DMS 273 (cell line): ENCODE data around the gene CAPG.
"Not testable (repeated sequence)": the region's sequence is repeated elsewhere in the genome, so short reads cannot be mapped to it uniquely, and the experiment has no call there.

ENCODE experiments used
- DNase-seq: peaks from one replicate; lab custom pipeline; 2025; ENCODE audit not compliant: unreplicated experiment; lab: John Stamatoyannopoulos, UW

CAPG gene, protein sequence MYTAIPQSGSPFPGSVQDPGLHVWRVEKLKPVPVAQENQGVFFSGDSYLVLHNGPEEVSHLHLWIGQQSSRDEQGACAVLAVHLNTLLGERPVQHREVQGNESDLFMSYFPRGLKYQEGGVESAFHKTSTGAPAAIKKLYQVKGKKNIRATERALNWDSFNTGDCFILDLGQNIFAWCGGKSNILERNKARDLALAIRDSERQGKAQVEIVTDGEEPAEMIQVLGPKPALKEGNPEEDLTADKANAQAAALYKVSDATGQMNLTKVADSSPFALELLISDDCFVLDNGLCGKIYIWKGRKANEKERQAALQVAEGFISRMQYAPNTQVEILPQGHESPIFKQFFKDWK

DNA sequence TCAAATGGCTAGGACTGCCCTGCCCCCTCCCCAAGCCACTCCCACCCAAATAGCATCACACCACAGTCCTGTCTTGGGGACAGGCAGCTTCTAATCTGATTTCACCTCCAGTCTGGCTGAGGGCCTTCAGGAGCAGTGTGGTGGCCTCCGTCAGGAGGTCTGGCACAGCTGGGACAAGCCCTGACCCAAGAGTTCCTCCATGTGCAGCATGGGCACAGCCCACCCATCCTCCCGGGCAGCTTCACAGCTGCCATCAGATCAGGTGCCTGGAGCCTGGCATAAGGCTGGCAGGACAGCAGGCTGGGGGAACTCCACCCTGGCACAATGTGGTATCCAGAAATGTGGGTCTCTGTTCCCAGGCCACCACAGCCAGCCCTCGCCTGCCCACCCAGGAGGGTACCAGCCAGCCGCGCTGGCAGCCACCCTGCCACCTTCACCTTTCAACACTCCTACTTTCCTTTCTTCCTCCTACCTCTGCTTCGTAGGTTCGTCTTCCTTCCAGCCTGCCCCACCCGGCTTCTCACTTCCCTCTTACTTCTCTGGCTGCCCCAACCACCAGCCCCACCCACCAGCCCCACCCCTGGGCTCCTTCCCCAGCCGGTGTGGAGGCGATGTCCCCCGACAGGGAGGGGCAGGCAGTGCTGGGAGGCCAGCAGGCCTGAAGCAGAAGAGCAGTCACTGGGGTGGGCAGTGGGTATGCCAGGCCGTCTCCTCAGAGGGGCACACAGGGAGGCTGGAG is at the start of gene CAPG:
Gene CAPG, minus strand, starts transcription at position 522 of the 739 bp plus-strand sequence. CDS start 8,221 bp downstream, outside the sequence.
- DNase-seq, result peak; percentile 23

DNA sequence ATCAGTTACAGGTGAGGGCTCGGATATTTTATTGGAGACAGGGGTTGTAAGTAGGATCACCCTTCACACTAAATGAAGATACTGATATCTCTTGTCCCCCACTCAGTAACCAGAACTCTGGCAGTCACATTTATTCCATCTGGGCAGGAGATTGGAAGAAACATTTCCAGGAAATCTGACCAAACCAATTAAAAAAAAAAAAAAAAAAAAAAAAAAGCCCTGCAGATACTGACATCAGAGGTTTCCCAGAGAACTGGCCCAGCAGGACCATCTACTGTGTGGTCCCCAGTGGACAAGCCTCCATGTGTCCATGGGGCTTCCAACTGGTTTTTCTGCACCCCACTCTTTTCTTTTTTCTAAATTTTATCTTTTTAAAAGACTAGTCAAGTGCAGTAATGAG is 49.6 kb upstream of the CAPG start:
- DNase-seq, result no peak

DNA sequence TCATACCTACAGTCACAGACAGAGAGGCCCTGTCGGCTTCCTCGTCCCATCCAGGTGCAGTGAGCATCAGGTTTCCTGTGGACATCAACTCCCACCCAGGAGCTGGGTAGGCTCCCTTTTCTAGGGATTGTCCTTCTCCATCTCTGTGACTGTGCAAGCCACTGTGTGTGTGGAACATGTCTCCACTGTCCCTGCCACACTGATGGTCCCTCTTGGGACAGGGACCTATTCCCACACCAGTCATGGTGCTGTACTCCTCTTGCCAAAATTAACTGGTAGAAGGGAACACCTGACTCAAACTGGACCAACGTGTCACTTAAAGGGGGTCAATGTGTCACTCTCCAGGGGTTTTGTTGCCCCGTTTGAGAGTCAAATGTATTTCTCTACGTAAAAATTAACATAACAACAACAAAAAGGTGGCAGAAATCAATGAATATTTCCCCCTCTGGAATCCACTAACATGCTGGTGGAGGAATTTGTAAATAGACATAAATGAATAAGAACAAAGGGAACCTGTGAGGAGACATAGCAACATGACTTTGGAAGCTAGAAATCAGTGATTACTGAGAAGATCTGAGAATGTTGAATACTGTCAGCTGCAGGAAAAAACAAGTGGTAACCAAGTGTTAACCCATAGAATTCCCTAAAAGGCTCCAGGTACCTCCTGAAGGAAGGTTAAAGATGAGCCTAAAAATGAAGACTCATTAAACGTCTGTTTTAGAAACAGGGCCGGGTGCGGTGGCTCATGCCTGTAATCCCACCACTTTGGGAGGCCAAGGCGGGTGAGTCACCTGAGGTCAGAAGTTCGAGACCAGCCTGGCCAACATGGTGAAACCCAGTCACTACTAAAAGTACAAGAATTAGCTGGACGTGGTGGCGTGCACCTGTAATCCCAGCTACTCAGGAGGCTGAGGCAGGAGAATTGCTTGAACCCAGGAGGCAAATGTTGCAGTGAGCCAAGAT is 48.7 kb upstream of the CAPG start:
- DNase-seq, result no peak

DNA sequence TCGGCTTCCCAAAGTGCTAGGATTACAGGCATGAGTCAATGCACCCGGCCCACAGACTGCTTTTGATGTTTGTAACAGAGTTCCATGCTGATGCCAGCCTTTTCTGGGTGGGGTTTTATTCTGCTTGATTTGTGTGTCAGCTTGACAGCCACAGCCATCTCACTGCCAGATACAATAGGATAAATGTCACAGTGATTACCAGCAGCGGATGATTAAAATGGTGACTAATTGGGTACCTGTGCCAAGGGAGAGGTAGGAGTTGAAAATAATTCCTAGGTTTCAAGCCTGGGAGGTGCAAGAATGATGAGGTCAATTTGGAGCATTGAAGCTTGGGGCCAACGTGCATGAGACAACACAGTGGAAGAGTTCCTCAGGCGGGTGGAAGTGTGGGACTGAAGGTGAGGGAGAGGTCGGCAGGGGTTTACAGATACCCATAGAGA is 47.7 kb upstream of the CAPG start:
- DNase-seq, result no peak

DNA sequence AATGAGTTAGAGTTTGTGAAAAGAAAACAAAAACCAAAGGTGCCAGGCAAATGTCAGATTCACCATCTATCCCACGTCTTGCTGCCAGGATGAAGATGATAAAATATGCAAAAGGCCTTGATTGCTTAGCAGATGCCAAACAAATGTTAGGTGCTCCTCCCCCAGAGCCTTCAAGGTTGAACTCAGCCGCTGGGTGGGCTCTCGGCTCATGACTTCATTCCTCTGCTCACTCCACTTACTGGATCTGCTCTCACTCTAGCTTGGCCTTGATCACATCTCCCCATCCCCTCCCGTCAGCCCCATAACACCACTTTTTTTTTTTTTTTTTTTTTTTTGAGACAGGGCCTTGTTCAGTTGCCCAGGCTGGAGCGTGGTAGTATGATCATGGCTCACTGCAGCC is 46.9 kb upstream of the CAPG start:
- DNase-seq, result no peak

DNA sequence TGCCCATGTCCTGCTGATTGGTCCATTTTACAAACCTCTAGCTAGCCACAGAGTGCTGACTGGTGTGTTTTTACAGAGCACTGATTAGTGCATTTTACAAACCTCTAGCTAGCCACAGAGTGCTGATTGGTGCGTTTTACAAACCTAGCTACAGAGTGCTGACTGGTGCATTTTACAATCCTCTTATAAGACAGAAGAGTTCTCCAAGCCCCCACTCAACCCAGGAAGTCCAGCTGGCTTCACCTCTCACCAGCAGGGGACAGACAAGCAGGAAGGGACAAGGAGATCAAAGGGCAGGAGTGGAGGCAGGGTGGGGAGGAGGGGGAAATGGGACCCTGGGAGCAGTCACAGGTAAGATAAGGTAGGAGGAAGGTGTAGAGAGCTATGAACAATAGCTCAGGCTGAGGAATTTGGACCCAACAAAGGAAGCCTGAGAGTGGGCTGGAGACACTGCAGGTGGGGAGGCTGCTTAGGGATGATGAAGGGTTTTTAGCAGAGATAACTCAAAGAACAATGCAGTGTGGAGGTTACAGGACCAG is 45.5 kb upstream of the CAPG start:
- no peak for DNase-seq

DNA sequence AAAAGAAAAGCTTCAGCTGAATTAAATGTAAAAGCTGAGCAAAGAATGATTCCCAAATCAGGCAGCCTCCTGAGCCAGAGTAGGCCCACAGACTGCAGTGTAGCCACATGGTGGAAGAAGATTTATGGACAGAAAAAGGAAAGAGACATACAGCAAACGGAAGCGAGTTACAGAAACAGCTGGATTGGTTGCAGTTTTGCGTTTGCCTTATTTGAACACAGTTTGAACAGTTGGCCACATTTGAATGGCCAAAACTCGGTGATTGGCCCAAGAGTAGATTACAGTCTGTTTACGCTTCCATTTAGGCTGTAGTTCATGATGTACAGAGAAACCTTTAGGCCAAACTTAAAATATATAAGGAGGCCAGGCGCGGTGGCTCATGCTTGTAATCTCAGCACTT is 43.4 kb upstream of the CAPG start:
- no peak for DNase-seq

DNA sequence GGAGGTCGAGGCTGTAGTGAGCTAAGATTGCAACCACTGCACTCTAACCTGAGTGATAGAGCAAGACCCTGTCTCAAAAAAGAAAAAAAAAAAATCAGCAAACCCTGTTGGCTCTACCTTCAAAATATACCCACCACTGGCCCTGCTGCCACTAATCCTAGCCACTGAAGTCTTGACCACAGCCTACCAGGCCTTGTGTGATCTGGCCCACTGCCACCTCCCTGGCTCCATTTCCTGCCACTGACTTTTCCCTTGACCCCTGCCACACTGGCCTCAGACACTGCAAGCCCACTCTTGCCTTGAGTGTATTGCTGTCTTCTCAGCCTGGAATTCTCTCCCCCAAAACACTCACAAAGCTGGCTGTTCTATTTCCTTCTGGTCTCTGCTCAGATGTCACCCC is 42.1 kb upstream of the CAPG start:
- DNase-seq, result no peak

DNA sequence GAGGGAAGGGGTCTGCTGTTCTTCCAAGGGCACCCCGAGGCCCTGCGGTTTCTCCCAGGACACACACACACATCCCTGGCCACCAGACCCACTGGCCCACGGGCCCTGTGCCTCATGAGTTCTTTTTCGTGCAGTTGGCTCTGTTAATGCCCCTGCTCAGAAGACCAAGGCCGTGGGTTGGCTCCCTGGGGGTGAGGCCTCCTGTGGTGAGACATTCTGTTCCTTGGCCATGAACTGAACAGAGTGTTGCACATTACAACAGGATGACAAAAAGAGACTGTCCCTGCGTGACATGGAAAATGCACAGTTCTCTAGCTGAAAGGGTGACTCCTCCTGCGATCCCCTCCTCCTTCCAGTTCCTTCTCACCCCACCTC is 39.0 kb upstream of the CAPG start:
- peak; percentile 44 for DNase-seq

DNA sequence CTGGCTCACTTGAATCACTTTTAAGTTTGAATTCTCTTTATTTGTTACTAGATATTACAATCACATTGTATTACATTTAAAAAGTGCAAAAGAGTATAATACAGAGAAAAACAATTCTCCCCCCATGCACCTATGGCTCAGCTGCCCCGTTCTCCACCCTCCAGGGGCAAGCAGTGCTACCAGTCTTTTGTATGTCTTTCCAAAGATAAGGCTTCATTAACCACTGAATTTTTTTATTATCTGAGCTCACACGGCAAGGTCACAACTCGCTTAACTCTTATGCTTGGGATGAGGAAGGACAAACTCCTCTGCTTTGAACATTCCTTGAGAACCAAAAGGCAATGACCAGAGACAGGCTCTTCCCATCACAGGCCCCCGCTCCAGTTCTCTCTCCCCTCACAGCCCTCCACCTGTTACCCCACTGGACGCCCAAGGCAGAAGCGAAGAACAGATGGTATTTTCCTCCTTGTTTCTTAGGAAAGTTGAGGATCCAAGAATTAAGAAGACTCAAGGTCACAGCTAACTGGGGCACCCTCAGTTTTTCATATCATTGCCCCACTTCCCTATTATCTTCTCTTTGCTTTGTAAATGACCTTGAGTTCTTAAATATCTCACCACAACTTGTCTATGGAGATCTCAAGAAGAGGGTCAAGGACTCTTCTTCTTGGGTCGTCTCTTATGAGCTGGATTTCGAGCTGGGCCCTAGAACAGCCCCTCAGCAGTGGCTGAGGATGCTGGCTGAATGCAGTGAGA is 38.5 kb upstream of the CAPG start:
- DNase-seq, result peak; percentile 29

DNA sequence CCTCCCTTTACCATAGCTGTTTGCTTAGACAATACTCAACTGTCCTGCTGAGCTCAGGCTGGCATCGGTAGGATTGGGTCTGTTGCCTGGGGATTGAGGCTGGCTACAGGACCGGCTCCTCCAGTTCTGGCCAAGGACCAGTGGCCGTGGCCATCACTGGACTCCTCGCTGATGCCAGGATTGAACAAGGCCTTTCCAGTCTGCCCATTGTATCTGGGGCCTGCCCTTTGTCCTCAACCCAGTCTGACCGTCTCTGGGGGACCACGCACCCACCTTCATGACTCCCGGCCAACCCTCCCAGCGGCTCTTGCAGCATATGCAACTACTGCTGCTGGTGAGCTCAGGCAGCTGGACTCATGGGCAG is 37.0 kb upstream of the CAPG start:
- no peak for DNase-seq

DNA sequence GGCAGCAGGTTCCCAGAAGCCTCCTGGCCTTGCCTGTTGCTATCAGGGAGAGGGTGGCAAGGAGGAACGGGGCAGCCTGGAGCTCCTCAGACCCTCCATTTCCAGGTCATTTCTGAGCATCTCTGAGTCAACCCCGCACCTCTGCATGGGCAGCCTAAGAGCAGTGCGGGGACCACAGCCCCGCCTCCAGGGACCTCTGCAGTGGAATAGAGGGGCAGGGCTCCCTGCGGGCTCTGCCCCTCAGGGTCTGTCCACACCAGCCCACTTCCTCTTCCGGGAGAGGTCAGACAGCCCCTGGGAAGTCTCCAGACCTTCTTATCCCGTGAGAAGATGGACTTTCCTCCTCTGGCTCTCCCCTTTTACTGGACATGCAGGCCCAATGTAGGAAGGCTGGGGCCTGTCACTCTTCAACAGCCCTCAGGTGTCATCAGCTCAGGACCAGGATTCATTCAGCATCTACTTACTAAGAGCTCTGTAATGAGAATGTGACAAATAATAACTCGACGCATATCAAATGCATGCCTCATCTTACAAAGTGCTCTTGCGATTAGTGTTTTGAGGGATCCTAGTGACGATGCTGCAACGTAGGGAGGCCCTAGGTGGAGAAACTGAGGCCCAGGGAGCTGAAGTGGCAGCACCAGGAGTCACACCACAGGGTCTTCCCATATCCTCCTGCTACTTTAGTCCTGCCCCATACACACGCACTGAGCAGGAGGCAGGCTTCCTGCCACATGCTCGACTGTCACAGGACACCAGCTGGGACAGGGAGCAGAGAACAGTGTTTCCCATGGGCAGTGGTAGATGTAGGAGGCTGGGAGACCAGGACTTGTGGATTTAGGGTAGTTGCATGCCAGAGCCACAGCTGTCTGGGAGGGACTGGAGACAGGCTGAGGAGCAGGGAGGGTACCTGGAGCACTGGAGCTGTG is 36.4 kb upstream of the CAPG start:
- peak; percentile 50 for DNase-seq

DNA sequence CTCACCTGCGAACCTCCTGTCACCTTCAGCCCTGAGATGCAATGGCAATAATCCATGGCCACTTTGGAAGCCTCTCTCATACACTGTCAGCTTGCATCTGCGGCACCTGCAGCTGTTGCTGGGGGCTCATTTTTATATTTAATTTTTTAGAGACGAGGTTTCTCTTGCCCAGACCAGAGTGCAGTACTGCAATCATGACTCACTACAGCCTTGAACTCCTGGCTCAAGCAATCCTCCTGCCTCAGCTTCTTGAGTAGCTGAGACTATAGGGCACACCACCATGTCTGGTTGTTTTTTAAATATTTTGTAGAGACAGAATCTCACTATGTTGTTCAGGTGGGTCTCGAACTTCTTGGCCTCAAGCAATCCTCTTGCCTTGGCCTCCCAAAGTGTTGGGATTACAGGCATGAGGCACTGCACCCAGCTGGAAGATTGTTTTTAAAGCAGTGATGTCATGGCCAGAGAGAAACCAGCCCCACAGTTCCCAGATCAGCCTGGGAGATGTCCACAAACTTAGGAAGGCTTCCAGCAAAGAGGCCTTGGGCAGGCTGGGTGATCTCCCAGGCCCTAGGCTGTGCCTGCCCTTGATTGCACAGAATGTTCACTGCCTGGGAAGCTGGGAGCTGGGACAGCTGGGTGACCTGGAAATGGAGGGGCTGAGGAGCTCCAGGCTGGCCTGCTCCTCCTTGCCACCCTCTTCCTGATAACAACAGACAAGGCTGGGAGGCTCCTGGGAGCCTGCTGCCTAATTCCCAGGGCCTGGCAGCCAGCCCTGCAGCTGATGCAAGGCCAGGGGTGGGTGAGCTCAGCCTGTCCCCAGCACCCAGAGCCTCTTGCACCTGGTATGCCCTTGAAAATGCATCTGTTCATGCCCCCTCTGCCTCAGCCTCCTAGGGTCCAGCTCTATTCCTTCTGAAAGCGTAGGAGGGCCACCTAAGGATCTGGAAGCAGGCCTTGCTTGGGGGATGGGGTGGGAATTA is 35.4 kb upstream of the CAPG start:
- DNase-seq, result peak; percentile 88

DNA sequence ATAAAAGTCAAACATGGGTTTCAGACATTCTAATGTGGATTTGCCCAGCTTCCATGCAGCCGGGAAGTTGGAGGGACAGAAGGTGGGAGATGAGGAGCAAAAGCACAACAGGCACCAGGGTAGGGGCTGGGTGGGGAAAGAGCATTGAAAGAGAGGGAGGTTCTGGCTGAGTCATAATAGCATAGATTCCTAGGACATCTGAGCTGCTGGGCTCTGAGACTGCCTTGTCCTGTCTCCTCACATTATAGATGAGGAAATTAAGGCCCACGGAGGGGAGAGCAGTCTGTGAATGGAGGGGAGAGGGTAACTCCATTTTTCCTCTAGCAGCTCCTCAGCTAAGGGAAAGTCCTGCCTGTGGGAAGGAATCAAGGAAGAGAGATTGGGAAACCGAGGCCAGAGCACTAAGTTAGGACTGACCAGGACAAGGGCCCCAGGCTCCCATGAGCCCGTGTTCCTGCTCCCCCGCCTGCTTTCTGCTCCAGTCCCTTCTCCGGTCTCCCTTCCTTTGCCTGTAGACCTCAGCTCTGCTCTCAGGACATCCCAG is 34.5 kb upstream of the CAPG start:
- DNase-seq, result no peak

DNA sequence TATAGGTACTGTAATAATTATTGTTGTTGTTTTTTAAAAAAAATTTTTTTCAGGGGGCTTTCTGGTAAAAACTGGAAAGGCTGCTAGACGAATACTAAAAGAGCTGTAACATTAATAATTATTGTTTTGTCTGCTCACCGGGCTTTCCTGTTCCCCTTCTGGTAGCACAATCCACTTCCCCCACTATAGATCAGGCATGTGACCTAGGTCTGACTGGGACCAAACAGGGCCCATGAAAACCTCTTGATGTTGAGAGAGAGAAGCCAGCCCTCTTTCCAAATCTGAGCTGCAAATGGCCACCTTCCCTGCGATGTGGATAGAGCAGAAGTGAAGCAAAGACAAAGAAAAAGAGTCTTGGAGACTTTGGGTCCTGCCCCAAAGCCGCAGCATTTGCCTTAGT is 31.7 kb upstream of the CAPG start:
- DNase-seq, result no peak

DNA sequence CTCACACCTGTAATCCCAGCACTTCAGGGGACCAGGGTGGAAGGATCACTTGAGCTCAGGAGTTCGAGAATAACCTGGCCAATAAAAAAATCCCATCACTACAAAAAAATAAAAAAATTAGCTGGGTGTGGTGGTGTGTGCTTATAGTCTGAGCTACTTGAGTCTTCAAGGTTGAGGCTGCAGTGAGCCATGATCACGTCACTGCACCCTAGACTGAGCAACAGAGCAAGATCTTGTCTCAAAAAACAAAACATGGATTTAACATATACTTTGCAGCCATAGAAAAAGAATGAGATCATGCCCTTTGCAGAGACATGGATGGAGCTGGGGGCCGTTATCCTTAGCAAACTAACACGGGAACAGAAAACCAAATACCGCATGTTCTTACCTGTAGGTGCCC is 30.6 kb upstream of the CAPG start:
- no peak for DNase-seq

DNA sequence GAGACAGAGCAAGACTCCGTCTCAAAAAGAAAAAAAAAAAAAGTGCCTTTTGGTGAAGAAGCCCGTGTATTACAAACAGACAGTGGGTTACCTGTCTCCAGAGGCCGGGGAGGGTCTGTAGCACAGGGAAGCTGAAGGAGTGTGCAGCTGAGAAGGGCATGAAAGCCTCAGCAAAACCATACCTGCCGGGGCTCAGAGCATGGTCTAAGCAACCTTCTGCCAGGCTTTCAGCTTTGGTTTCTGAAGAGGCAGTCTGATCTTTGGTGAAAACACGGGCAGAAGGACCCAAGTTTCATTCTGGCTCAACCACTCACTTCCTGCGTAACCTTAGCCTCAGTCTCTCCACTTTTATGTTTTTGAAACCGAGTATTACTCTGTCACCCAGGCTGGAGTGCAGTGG is 29.8 kb upstream of the CAPG start:
- no peak for DNase-seq

DNA sequence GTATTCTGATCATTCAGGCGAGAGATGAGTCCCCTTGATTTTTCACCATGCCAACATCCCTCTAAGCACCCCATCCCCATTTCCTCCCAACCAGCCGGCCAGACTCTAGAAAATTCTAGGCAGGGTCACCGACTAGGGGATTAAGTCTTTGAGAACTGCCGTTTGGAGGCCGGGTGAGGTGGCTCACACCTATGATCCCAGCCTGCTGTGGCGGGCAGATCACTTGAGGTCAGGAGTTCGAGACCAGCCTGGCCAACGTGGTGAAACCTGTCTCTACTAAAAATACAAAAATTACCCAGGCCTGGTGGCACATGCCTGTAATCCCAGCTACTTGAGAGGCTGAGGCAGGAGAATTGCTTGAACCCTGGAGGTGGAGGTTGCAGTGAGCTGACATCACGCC is 29.4 kb upstream of the CAPG start:
- not testable (repeated sequence) for DNase-seq
